Astrocyte (in vitro differentiated cells and primary cell): ENCODE results near the gene MS4A4A.
"Not testable (repeated sequence)": the region's sequence is repeated elsewhere in the genome, so short reads cannot be mapped to it uniquely, and the experiment has no call there.

Source experiments
- CTCF ChIP-seq: IDR thresholded peaks from 2 replicates; pipeline ENCODE4 v1.5.1; 2011; ENCODE audit warnings: low read depth, mild to moderate bottlenecking, inconsistent platforms, low read length, moderate library complexity; ENCODE audit not compliant: insufficient read depth
- EZH2 ChIP-seq: IDR thresholded peaks from 2 replicates; pipeline ENCODE4 v1.6.1; 2012; ENCODE audit warnings: mild to moderate bottlenecking, low read length, inconsistent platforms; ENCODE audit not compliant: insufficient read depth

GRCh38 chr11:60285411-60286126 lies 5.1 kb downstream of the MS4A4A start:
- TF ChIP-seq CTCF, EZH2: not testable (repeated sequence)
